ENCODE measurements around the gene VPS11.
A peak's percentile ranks its signal among the peaks of the same experiment; 100 is the strongest.
"Not testable (repeated sequence)": the region's sequence is repeated elsewhere in the genome, so short reads cannot be mapped to it uniquely, and the experiment has no call there.

The VPS11 gene

DNA sequence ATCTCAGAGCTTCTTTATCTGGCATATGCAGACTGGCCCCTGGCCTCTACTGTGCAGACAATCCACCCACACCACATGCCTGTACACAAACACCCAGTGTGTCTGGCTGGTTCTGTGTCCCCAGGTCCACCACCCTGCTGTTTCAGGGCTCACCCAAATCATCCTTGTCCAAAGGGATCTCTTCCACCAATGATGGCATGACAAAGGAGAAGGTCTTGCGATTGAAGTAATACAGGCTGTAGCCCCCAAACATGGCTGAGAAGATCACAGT is 38.6 kb upstream of the VPS11 start:
- no peak for DNase-seq (ENCODE audit: low read depth)
- TF ChIP-seq, protein P1, sequence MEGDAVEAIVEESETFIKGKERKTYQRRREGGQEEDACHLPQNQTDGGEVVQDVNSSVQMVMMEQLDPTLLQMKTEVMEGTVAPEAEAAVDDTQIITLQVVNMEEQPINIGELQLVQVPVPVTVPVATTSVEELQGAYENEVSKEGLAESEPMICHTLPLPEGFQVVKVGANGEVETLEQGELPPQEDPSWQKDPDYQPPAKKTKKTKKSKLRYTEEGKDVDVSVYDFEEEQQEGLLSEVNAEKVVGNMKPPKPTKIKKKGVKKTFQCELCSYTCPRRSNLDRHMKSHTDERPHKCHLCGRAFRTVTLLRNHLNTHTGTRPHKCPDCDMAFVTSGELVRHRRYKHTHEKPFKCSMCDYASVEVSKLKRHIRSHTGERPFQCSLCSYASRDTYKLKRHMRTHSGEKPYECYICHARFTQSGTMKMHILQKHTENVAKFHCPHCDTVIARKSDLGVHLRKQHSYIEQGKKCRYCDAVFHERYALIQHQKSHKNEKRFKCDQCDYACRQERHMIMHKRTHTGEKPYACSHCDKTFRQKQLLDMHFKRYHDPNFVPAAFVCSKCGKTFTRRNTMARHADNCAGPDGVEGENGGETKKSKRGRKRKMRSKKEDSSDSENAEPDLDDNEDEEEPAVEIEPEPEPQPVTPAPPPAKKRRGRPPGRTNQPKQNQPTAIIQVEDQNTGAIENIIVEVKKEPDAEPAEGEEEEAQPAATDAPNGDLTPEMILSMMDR (IDR thresholded peaks at IDR 0.05; ENCODE audit: low read length, missing control alignments) = no peak
- no peak overlapping the region for H3K4me3 ChIP-seq (replicated peaks; ENCODE audit: low read depth, low read length)

GRCh38 chr11:119029340-119030028 is 38.1 kb upstream of the VPS11 start:
- TF ChIP-seq, protein P1 (IDR thresholded peaks at IDR 0.05; ENCODE audit: low read length, missing control alignments) = no peak
- H3K4me3 ChIP-seq (replicated peaks; ENCODE audit: low read depth, low read length) = no peak overlapping the region
- no peak for DNase-seq (ENCODE audit: low read depth)

DNA sequence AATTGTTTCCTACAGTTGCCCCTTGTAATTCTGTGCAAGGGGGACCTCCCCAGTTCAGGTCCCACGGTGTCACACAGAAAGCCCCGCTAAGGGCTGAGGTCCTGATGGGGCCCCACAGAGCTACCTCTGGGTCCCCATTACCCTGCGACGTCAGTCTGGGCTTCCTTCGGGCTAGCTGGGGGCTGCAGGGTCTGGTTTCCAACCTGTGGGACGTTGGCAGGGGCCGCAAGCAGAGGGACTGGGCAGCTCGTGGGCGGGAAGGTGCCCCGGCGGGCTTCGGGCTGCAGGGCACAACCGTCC is 37.6 kb upstream of the VPS11 start:
- DNase-seq (ENCODE audit: low read depth) = no peak
- H3K4me3 ChIP-seq (replicated peaks; ENCODE audit: low read depth, low read length) = peak overlapping the region; percentile 89
- TF ChIP-seq, protein P1 (IDR thresholded peaks at IDR 0.05; ENCODE audit: low read length, missing control alignments) = no peak

GRCh38 chr11:119030329-119031047 is 37.1 kb upstream of the VPS11 start, which contains the start of gene SLC37A4:
SLC37A4 (minus strand) TSS chr11:119030877.
- DNase-seq (ENCODE audit: low read depth) = peak; percentile 98
- TF ChIP-seq, protein P1 (IDR thresholded peaks at IDR 0.05; ENCODE audit: low read length, missing control alignments) = no peak
- peak within 1 kb of the TSS; percentile 89 for H3K4me3 ChIP-seq (replicated peaks; ENCODE audit: low read depth, low read length)

DNA sequence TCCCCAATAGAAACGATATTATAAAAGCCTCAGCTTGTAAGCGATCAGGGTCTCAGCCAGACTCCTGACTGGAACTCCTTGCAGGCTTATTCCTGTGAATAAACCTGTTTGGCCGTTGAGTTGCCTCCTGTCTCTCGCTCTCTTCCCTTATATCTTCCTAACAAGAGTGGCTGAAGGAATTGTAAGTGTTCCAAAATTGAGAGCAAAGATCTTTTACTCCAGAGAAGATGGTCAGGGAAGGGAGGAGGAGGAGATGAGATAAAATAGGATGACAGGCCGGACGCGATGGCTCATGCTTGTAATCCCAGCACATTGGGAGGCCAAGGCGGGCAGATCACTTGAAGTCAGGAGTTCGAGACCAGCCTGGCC is 35.7 kb upstream of the VPS11 start:
- TF ChIP-seq, protein P1 (IDR thresholded peaks at IDR 0.05; ENCODE audit: low read length, missing control alignments) = no peak
- DNase-seq (ENCODE audit: low read depth) = no peak
- no peak overlapping the region for H3K4me3 ChIP-seq (replicated peaks; ENCODE audit: low read depth, low read length)

- not testable (repeated sequence) for H3K4me3 ChIP-seq (replicated peaks; ENCODE audit: low read depth, low read length); DNase-seq (ENCODE audit: low read depth)
Observed at GRCh38 chr11:119033421-119033820, 34.2 kb upstream of the VPS11 start.

DNA sequence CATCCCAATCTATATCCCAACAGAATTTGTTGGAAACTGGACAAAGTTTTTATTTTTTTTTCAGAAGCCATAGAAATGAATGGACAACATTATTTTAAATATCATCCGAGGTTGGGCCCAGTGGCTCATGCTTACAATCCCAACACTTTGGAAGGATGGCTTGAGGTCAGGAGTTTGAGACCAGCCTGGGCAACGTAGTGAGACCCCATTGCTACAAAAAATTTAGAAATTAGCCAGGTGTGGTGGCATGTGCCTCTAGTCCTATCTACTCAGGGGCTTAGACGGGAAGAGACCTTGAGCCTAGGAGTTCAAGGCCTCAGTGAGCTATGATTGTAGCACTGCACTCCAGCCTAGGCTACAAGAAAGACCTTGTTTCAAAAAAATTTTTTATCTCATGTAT is 32.8 kb upstream of the VPS11 start:
- H3K4me3 ChIP-seq (replicated peaks; ENCODE audit: low read depth, low read length) = no peak overlapping the region
- DNase-seq (ENCODE audit: low read depth) = no peak
- TF ChIP-seq, protein P1 (IDR thresholded peaks at IDR 0.05; ENCODE audit: low read length, missing control alignments) = no peak

All from fibroblast of pulmonary artery (primary cell).